ENCODE data around the gene PNP.

Gene PNP

GRCh38 chr14:20487396-20487725 lies 18.2 kb downstream of the PNP start:
- Histone ChIP-seq H3K9ac (ENCODE audit: low read length) (no peak overlapping the region), H4K20me1 (ENCODE audit: insufficient read depth, low read length) (no peaks in the 10 kb centered on the region), H3K27me3 (ENCODE audit: insufficient read depth, low read length) (no peaks in the 10 kb centered on the region), H3K36me3 (ENCODE audit: insufficient read depth, low read length) (no peaks in the 10 kb centered on the region), H3K4me3 (ENCODE audit: low read depth, low read length, poor library complexity, severe bottlenecking) (no peak overlapping the region), H3K4me1 (ENCODE audit: insufficient read depth, low read length, severe bottlenecking) (no peaks in the 10 kb centered on the region), H3K4me2 (ENCODE audit: low read length) (no peak overlapping the region), H3K9me2 (ENCODE audit: low read depth, low read length) (no peaks in the 10 kb centered on the region), H3F3A (ENCODE audit: insufficient read depth, low read length) (no peaks in the 10 kb centered on the region), H3K27ac (ENCODE audit: low read depth, low read length, poor library complexity, severe bottlenecking) (no peak overlapping the region), H3K9me3 (ENCODE audit: low read length) (no peaks in the 10 kb centered on the region), H3K79me2 (ENCODE audit: insufficient read depth, low read length) (no peaks in the 10 kb centered on the region), H2AFZ (ENCODE audit: low read length) (no peak overlapping the region)
- TF ChIP-seq CTCF (IDR thresholded peaks at IDR 0.05; ENCODE audit: low read length) (no peak), EZH2 (IDR thresholded peaks at IDR 0.05; ENCODE audit: borderline replicate concordance, low read length) (no peak)

- TF ChIP-seq CTCF (IDR thresholded peaks at IDR 0.05; ENCODE audit: low read length) (no peak), EZH2 (IDR thresholded peaks at IDR 0.05; ENCODE audit: borderline replicate concordance, low read length) (no peak)
- H3K9me2 ChIP-seq (ENCODE audit: low read depth, low read length): no peaks in the 10 kb centered on the region
- no peak overlapping the region for H3K27ac ChIP-seq (ENCODE audit: low read depth, low read length, poor library complexity, severe bottlenecking)
- no peaks in the 10 kb centered on the region for H3K4me1 ChIP-seq (ENCODE audit: insufficient read depth, low read length, severe bottlenecking)
- no peaks in the 10 kb centered on the region for H4K20me1 ChIP-seq (ENCODE audit: insufficient read depth, low read length)
- H3K4me2 ChIP-seq (ENCODE audit: low read length): no peak overlapping the region
- no peaks in the 10 kb centered on the region for H3K9me3 ChIP-seq (ENCODE audit: low read length)
- no peaks in the 10 kb centered on the region for H3F3A ChIP-seq (ENCODE audit: insufficient read depth, low read length)
- H3K79me2 ChIP-seq (ENCODE audit: insufficient read depth, low read length): no peaks in the 10 kb centered on the region
- H3K27me3 ChIP-seq (ENCODE audit: insufficient read depth, low read length): no peaks in the 10 kb centered on the region
- no peak overlapping the region for H2AFZ ChIP-seq (ENCODE audit: low read length)
- no peak overlapping the region for H3K4me3 ChIP-seq (ENCODE audit: low read depth, low read length, poor library complexity, severe bottlenecking)
- no peaks in the 10 kb centered on the region for H3K36me3 ChIP-seq (ENCODE audit: insufficient read depth, low read length)
- H3K9ac ChIP-seq (ENCODE audit: low read length): no peak overlapping the region
These were observed 20.1 kb downstream of the PNP start for GRCh38 chr14:20489093-20489994.

GRCh38 chr14:20490563-20490962 lies 21.4 kb downstream of the PNP start:
- Histone ChIP-seq H3K4me1 (ENCODE audit: insufficient read depth, low read length, severe bottlenecking) (no peaks in the 10 kb centered on the region), H2AFZ (ENCODE audit: low read length) (no peak overlapping the region), H3K4me3 (ENCODE audit: low read depth, low read length, poor library complexity, severe bottlenecking) (no peak overlapping the region), H3K4me2 (ENCODE audit: low read length) (no peak overlapping the region), H3K9me3 (ENCODE audit: low read length) (no peaks in the 10 kb centered on the region), H3K27me3 (ENCODE audit: insufficient read depth, low read length) (no peaks in the 10 kb centered on the region), H3K36me3 (ENCODE audit: insufficient read depth, low read length) (no peaks in the 10 kb centered on the region), H3K9me2 (ENCODE audit: low read depth, low read length) (no peaks in the 10 kb centered on the region), H3K79me2 (ENCODE audit: insufficient read depth, low read length) (no peaks in the 10 kb centered on the region), H3K9ac (ENCODE audit: low read length) (no peak overlapping the region), H3K27ac (ENCODE audit: low read depth, low read length, poor library complexity, severe bottlenecking) (no peak overlapping the region), H4K20me1 (ENCODE audit: insufficient read depth, low read length) (no peaks in the 10 kb centered on the region), H3F3A (ENCODE audit: insufficient read depth, low read length) (no peaks in the 10 kb centered on the region)
- TF ChIP-seq EZH2 (IDR thresholded peaks at IDR 0.05; ENCODE audit: borderline replicate concordance, low read length) (no peak), CTCF (IDR thresholded peaks at IDR 0.05; ENCODE audit: low read length) (no peak)

All from OCI-LY1 (cell line).